Stomach (tissue), 9 donors: ENCODE results near the gene PTCHD1. TPM values are rescaled to one million over a fixed set of nuclear protein-coding genes. Genes with fewer than 3 reads are reported as not detected.
A peak's percentile ranks its signal among the peaks of the same experiment; 100 is the strongest.

ENCODE experiments used
- DNase-seq, 2 donors: peaks; one replicate each; pipeline versions ENCODE4 v3.0.0 to v3.0.0-alpha.2; 2013 to 2019
- H3K27ac ChIP-seq, 5 donors: fragments of 200-600 bp in 4 of 5; sonication (generic) in 4 of 5; one replicate each; pipeline ENCODE4 v1.5.1; 2013 to 2019; ENCODE audit warnings: mild to moderate bottlenecking in 1 of 5, moderate library complexity in 1 of 5
- H3K27me3 ChIP-seq, 3 donors: fragments of 200-600 bp; sonication (generic); one replicate each; pipeline ENCODE4 v1.5.1; 2017 to 2019; ENCODE audit warnings: mixed run types in 1 of 3
- H3K36me3 ChIP-seq, 4 donors: fragments of 200-600 bp; sonication (generic); 1 replicate in 3 of 4; 2 replicates in 1 of 4; pipeline ENCODE4 v1.5.1; 2016 to 2019
- H3K4me1 ChIP-seq, 4 donors: fragments of 200-600 bp; sonication (generic); one replicate each; pipeline ENCODE4 v1.5.1; 2016 to 2019
- H3K4me3 ChIP-seq, 4 donors: fragments of 200-600 bp; sonication (generic) in 3 of 4; one replicate each; pipeline ENCODE4 v1.5.1; 2016 to 2019; ENCODE audit warnings: mild to moderate bottlenecking in 1 of 4
- H3K9me3 ChIP-seq, 4 donors: fragments of 200-600 bp; sonication (generic); one replicate each; pipeline ENCODE4 v1.5.1; 2016 to 2019
- CTCF ChIP-seq, 7 experiments: fragments of 450-650 bp in 4 of 7; fragments of 200-600 bp in 3 of 7; sonication (generic) in 3 of 7; IDR thresholded peaks; one replicate each; pipeline ENCODE4 v1.5.1; 2016 to 2019; ENCODE audit warnings: antibody characterized with exemption in 7 of 7, control low read depth in 2 of 7, mild to moderate bottlenecking in 1 of 7
- EP300 ChIP-seq: sonication (generic); formaldehyde crosslinking; IDR thresholded peaks from one replicate; pipeline ENCODE4 v1.6.1; 2017; ENCODE audit warnings: antibody characterized with exemption
- POLR2A ChIP-seq, 4 donors: fragments of 450-650 bp; IDR thresholded peaks; one replicate each; pipeline ENCODE4 v1.6.1; 2016; ENCODE audit warnings: antibody characterized with exemption in 4 of 4, control low read depth in 2 of 4, mild to moderate bottlenecking in 1 of 4, moderate library complexity in 1 of 4
- POLR2AphosphoS5 ChIP-seq, 3 donors: sonication (generic); formaldehyde crosslinking; IDR thresholded peaks; one replicate each; pipeline ENCODE4 v1.6.1; 2016; ENCODE audit warnings: antibody characterized with exemption in 3 of 3
- WGBS, 5 donors: extraction: QIAGEN DNeasy Blood & Tissue Kit in 3 of 5; methylation state at CpG; one replicate each; pipeline versions ENCODE4 v1.1.5 to v1.1.7; 2013 to 2018; 5-methylcytosine and 5-hydroxymethylcytosine counted together
- intact Hi-C: fragments of 100-400 bp; cut with DNase I; formaldehyde crosslinking; loops from one replicate; pipeline ENCODE4 v1.15.1; 2023; ENCODE audit warnings: low total_unique reads
- polyA plus RNA-seq, 3 donors: library from polyadenylated mRNA; stranded (reverse); fragments of 200-250 nt; gene quantifications; one replicate each; pipeline ENCODE4 v1.2.3, GENCODE V29; 2013
- total RNA-seq, 5 donors: library from RNA; depleted of rRNA; stranded (reverse); fragments of >200 nt; gene quantifications; one replicate each; pipeline versions ENCODE4 v1.1.0 to v1.2.3, GENCODE V29; 2014 to 2016
- donor health status: healthy with polysubstance abuse.
- donor health status: Bipolar disorder and iron deficiency.
- donor health status: healthy.

The PTCHD1 gene
- total and polyA plus RNA-seq, 8 donors = 0.15 to 6.2 (median 1.7) TPM; not detected in 1

DNA sequence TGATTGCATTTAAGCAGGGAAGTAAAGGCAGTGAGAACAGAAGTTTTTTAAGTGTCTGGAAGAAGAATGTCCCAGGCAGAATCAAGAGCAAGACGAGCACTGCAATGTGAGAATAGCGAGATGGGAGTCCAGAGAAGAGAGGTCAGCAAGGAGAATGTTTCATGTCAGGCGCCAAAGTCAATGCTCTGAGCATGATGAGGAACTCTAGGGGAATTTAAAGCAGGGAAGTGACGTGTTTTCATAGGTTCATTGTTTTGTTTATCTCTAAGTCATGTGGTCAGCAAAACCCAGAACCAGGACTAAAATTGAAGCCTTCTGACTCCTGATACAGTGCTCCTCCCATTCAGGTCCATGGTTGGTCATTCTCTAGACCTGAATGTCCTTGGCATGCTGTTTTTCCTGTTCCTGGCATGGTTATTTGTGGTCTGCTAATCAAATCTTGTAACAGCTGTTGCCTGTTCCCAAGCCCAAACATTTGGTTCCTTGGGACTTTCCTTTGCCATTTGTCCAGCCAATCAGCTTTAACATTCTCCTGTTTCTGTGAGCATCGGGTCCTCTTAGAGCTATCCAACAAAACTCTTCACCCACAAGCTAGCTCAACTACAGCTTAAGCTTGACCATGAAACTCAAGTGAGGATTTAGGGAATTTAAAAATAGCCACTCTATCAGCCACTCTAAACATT, 37.7 kb downstream of the PTCHD1 start:
- Histone ChIP-seq H3K27me3 (no peaks in the 10 kb centered on the region), H3K27ac (peak overlapping the region in 2 of 5 donors; percentile 51 to 54), H3K4me1 (peaks cover 0 to 7% (median 2%) of the 10 kb centered on the region in 4 donors), H3K9me3 (no peaks in the 10 kb centered on the region), H3K36me3 (no peaks in the 10 kb centered on the region), H3K4me3 (no peak overlapping the region)
- 49 to 72% (median 63%) methylated on average over 5 of the region's 5 CpGs for WGBS, 5 donors
- DNase-seq = no peak
- intact Hi-C loops = no loop called here
- TF ChIP-seq POLR2AphosphoS5 (IDR thresholded peaks at IDR 0.05) (no peak), EP300 (no peak), POLR2A (IDR thresholded peaks at IDR 0.05) (no peak), CTCF (IDR thresholded peaks at IDR 0.05) (no peak)

GRCh38 chrX:23373129-23373804, 38.6 kb downstream of the PTCHD1 start:
- H3K27ac ChIP-seq = peak overlapping the region in 2 of 5 donors; percentile 51 to 60
- H3K36me3 ChIP-seq = no peaks in the 10 kb centered on the region
- H3K4me3 ChIP-seq = no peak overlapping the region
- TF ChIP-seq POLR2A (IDR thresholded peaks at IDR 0.05) = no peak
- TF ChIP-seq POLR2AphosphoS5 (IDR thresholded peaks at IDR 0.05) = peak in 2 of 3 donors; percentile 31 to 50
- no peak for TF ChIP-seq CTCF (IDR thresholded peaks at IDR 0.05)
- DNase-seq = peak in 1 of 2 donors; percentile 33
- intact Hi-C loops = no loop called here
- WGBS, 5 donors = 43 to 65% (median 57%) methylated on average over 5 of the region's 5 CpGs
- H3K27me3 ChIP-seq = no peaks in the 10 kb centered on the region
- H3K9me3 ChIP-seq = no peaks in the 10 kb centered on the region
- peaks cover 0 to 7% (median 2%) of the 10 kb centered on the region in 4 donors for H3K4me1 ChIP-seq

GRCh38 chrX:23374291-23374690, 39.6 kb downstream of the PTCHD1 start:
- H3K4me3 ChIP-seq = no peak overlapping the region
- WGBS, 5 donors = 38 to 68% (median 52%) methylated on average over 4 of the region's 4 CpGs
- peaks cover 0 to 7% (median 2%) of the 10 kb centered on the region in 4 donors for H3K4me1 ChIP-seq
- H3K9me3 ChIP-seq = no peaks in the 10 kb centered on the region
- no peak for DNase-seq
- intact Hi-C loops = no loop called here
- H3K36me3 ChIP-seq = no peaks in the 10 kb centered on the region
- no peaks in the 10 kb centered on the region for H3K27me3 ChIP-seq
- TF ChIP-seq EP300 (no peak), POLR2A (IDR thresholded peaks at IDR 0.05) (no peak)
- no peak overlapping the region for H3K27ac ChIP-seq

DNA sequence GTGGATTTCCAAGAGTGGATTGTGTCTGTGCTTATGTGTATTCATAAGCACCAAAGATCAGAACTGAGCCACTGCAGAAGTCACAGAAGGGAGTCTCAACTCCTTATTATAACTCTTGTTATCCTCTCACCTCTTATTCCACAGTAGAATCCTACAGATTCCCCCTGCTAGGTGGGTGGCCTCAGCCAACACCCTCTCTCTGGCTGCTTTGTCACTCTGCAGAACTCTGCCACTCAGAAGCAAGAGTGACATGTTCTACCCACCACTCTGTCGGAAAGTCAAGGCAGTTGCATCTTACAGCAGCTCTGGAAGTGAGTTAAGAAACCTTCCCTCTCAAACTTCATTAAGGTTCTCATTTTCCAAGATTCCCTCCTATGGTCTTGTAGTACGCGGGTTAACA, 41.9 kb downstream of the PTCHD1 start:
- H3K4me3 ChIP-seq = no peak overlapping the region
- intact Hi-C loops = no loop called here
- TF ChIP-seq POLR2AphosphoS5 (IDR thresholded peaks at IDR 0.05) (no peak), POLR2A (IDR thresholded peaks at IDR 0.05) (no peak), CTCF (IDR thresholded peaks at IDR 0.05) (no peak), EP300 (no peak)
- peaks cover 0 to 7% (median 2%) of the 10 kb centered on the region in 4 donors for H3K4me1 ChIP-seq
- peak overlapping the region in 1 of 5 donors; percentile 4 for H3K27ac ChIP-seq
- no peaks in the 10 kb centered on the region for H3K36me3 ChIP-seq
- no peak for DNase-seq
- H3K27me3 ChIP-seq = no peaks in the 10 kb centered on the region
- no peaks in the 10 kb centered on the region for H3K9me3 ChIP-seq
- 82 to 90% (median 88%) methylated on average over 3 of the region's 3 CpGs for WGBS, 5 donors

GRCh38 chrX:23380581-23380980, 45.9 kb downstream of the PTCHD1 start:
- Histone ChIP-seq H3K36me3 (no peaks in the 10 kb centered on the region), H3K4me3 (no peak overlapping the region), H3K4me1 (no peaks in the 10 kb centered on the region), H3K27ac (no peak overlapping the region), H3K9me3 (no peaks in the 10 kb centered on the region), H3K27me3 (no peaks in the 10 kb centered on the region)
- intact Hi-C loops = no loop called here
- WGBS, 5 donors = 37 to 52% (median 47%) methylated on average over 2 of the region's 2 CpGs; no CpG with 5 or more reads in 1 of the 5 donors
- TF ChIP-seq EP300 (no peak), CTCF (IDR thresholded peaks at IDR 0.05) (no peak), POLR2A (IDR thresholded peaks at IDR 0.05) (no peak), POLR2AphosphoS5 (IDR thresholded peaks at IDR 0.05) (no peak)
- DNase-seq = no peak
